NB4 (cell line): Measurements from ENCODE around the gene C9.
A peak's percentile ranks its signal among the peaks of the same experiment; 100 is the strongest.
"Not testable (repeated sequence)": the region's sequence is repeated elsewhere in the genome, so short reads cannot be mapped to it uniquely, and the experiment has no call there.

ENCODE experiments used
- DNase-seq: peaks from one replicate; pipeline ENCODE4 v3.0.0; 2010; ENCODE audit warnings: low read depth
- H3K4me3 ChIP-seq: one replicate; pipeline ENCODE4 v1.5.1; 2011; ENCODE audit warnings: mild to moderate bottlenecking, low read depth, low read length, moderate library complexity
- CTCF ChIP-seq: IDR thresholded peaks from one replicate; pipeline ENCODE4 v1.5.1; 2012; ENCODE audit warnings: low read depth, low read length
- MAX ChIP-seq: IDR thresholded peaks from 2 replicates; pipeline ENCODE4 v1.6.1; 2011; ENCODE audit warnings: low read depth, low read length
- MYC ChIP-seq: IDR thresholded peaks from 2 replicates; pipeline ENCODE4 v1.6.1; 2011; ENCODE audit warnings: low read depth, low read length
- POLR2A ChIP-seq: IDR thresholded peaks from 2 replicates; pipeline ENCODE4 v1.6.1; 2011; ENCODE audit warnings: mild to moderate bottlenecking; ENCODE audit not compliant: insufficient read length; ENCODE audit errors: extremely low read depth

The C9 gene

GRCh38 chr5:39409033-39409432 is 44.7 kb upstream of the C9 start:
- DNase-seq, result no peak
- TF ChIP-seq CTCF (no peak), POLR2A (no peak), MAX (no peak), MYC (no peak)
- no peak overlapping the region for H3K4me3 ChIP-seq

- H3K4me3 ChIP-seq, result no peak overlapping the region
- no peak for DNase-seq
- TF ChIP-seq MYC (no peak), CTCF (no peak), POLR2A (no peak), MAX (no peak)
Measured at GRCh38 chr5:39405083-39405843, 41.0 kb upstream of the C9 start.

GRCh38 chr5:39403761-39404160 is 39.5 kb upstream of the C9 start:
- H3K4me3 ChIP-seq, DNase-seq: not testable (repeated sequence)

- not testable (repeated sequence) for DNase-seq, H3K4me3 ChIP-seq
Measured at GRCh38 chr5:39402140-39402539, 37.8 kb upstream of the C9 start.

GRCh38 chr5:39400713-39401578 is 36.7 kb upstream of the C9 start:
- TF ChIP-seq POLR2A, result no peak
- TF ChIP-seq CTCF, result no peak
- no peak for TF ChIP-seq MAX
- TF ChIP-seq MYC, result no peak
- H3K4me3 ChIP-seq, result no peak overlapping the region
- DNase-seq, result no peak

GRCh38 chr5:39399135-39400036 is 35.1 kb upstream of the C9 start:
- peak; percentile 70 for DNase-seq
- TF ChIP-seq POLR2A (no peak), MAX (no peak), MYC (no peak), CTCF (no peak)
- H3K4me3 ChIP-seq, result no peak overlapping the region
